Measurements from ENCODE around the gene IL11. TPM values are rescaled to one million over a fixed set of nuclear protein-coding genes. Genes with fewer than 3 reads are reported as not detected.

Gene IL11
- total RNA-seq, 1 donor, result 0.36 TPM

DNA sequence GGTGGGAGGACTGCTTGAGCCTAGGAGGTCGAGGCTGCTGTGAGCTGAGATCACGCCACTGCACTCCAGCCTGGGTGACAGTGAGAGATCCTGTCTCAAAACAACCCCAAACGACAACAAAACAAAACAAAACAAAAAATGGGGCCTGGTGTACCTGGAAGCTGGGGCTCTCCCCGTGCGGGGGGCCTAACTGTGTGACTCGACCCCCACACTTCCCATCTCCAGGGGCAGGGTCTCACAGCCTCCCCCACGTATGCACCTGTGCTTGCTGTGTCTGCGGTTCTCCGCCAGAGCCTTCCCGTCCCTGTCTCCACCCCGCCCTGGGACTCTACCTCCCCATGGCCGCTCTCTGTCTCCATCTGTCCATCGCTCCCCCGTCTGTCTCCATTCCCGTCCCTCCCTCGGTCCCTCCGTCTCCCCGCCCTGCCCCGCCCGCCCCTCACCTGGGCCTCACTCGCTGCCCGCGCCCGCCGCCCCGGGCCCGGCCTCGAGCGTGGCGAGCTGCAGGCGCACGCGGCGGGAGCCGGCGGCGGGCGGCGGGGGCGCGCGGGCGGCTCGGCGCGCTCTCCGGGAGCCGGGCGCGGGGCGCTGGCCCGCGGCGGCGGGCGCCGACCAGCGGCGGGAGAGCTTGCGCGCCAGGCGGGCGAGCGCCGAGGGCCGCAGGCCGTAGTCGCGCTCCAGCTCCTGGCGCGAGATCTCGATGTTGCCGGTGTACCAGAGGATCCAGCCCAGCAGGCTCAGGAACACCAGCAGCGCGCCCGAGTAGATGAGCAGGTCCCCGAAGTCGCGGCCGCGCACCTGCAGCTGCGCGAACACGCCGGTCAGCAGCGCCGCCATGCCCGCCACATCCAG is 13.2 kb upstream of the IL11 start:
- Histone ChIP-seq H3K79me2 (ENCODE audit: insufficient read depth, low read length) (peaks cover 28% of the 10 kb centered on the region), H3K4me1 (ENCODE audit: insufficient read depth, low read length) (peaks cover 33% of the 10 kb centered on the region), H3K9me3 (ENCODE audit: low read depth, low read length) (no peaks in the 10 kb centered on the region), H3K4me3 (ENCODE audit: insufficient read depth, low read length) (peak overlapping the region; percentile 65), H2AFZ (ENCODE audit: low read length) (peak overlapping the region; percentile 78), H4K20me1 (ENCODE audit: insufficient read depth, low read length) (peaks cover 27% of the 10 kb centered on the region), H3K36me3 (ENCODE audit: insufficient read depth, low read length) (peaks cover 19% of the 10 kb centered on the region), H3K27me3 (ENCODE audit: insufficient read depth, low read length) (no peaks in the 10 kb centered on the region), H3K27ac (ENCODE audit: low read depth, low read length) (no peak overlapping the region), H3K4me2 (ENCODE audit: insufficient read depth, low read length) (peak overlapping the region; percentile 97)
- DNase-seq (ENCODE audit: insufficient read length, low spot score, missing footprints), result peak; percentile 98
- TF ChIP-seq CTCF (IDR thresholded peaks at IDR 0.05; ENCODE audit: extremely low read depth, low read depth, low read length), result no peak

- Histone ChIP-seq H3K27ac (ENCODE audit: low read depth, low read length) (no peak overlapping the region), H3K4me1 (ENCODE audit: insufficient read depth, low read length) (peaks cover 24% of the 10 kb centered on the region), H3K36me3 (ENCODE audit: insufficient read depth, low read length) (peaks cover 9% of the 10 kb centered on the region), H3K4me3 (ENCODE audit: insufficient read depth, low read length) (no peak overlapping the region), H4K20me1 (ENCODE audit: insufficient read depth, low read length) (peaks cover 18% of the 10 kb centered on the region), H2AFZ (ENCODE audit: low read length) (no peak overlapping the region), H3K4me2 (ENCODE audit: insufficient read depth, low read length) (no peak overlapping the region), H3K9me3 (ENCODE audit: low read depth, low read length) (no peaks in the 10 kb centered on the region), H3K27me3 (ENCODE audit: insufficient read depth, low read length) (no peaks in the 10 kb centered on the region), H3K79me2 (ENCODE audit: insufficient read depth, low read length) (peaks cover 19% of the 10 kb centered on the region)
- TF ChIP-seq CTCF (IDR thresholded peaks at IDR 0.05; ENCODE audit: extremely low read depth, low read depth, low read length), result no peak
- no peak for DNase-seq (ENCODE audit: insufficient read length, low spot score, missing footprints)
Measured at GRCh38 chr19:55382522-55383054, 12.3 kb upstream of the IL11 start.

DNA sequence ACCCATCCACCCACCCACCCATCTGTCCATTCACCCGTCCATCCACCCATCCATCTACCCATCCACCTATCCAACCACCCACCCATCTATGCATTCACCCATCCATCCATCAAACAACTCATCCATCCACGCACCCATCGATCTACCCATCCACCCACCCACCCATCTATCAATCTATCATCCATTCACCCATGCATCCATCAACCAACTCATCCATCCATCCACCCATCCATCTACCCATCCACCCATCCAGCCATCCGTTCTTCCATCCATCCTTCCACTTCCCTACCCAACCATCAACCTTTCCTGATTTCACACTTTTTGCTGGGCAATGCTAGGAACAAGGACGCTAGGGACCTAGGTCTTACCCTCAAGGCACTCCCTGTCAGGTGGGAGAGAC is 11.8 kb upstream of the IL11 start:
- no peak overlapping the region for H3K4me2 ChIP-seq (ENCODE audit: insufficient read depth, low read length)
- no peaks in the 10 kb centered on the region for H3K27me3 ChIP-seq (ENCODE audit: insufficient read depth, low read length)
- H4K20me1 ChIP-seq (ENCODE audit: insufficient read depth, low read length), result peaks cover 12% of the 10 kb centered on the region
- H2AFZ ChIP-seq (ENCODE audit: low read length), result no peak overlapping the region
- TF ChIP-seq CTCF (IDR thresholded peaks at IDR 0.05; ENCODE audit: extremely low read depth, low read depth, low read length), result no peak
- H3K36me3 ChIP-seq (ENCODE audit: insufficient read depth, low read length), result peaks cover 4% of the 10 kb centered on the region
- H3K79me2 ChIP-seq (ENCODE audit: insufficient read depth, low read length), result peaks cover 13% of the 10 kb centered on the region
- H3K4me1 ChIP-seq (ENCODE audit: insufficient read depth, low read length), result peaks cover 18% of the 10 kb centered on the region
- no peak overlapping the region for H3K4me3 ChIP-seq (ENCODE audit: insufficient read depth, low read length)
- DNase-seq (ENCODE audit: insufficient read length, low spot score, missing footprints), result no peak
- H3K27ac ChIP-seq (ENCODE audit: low read depth, low read length), result no peak overlapping the region
- no peaks in the 10 kb centered on the region for H3K9me3 ChIP-seq (ENCODE audit: low read depth, low read length)

GRCh38 chr19:55379174-55379573 is 8.9 kb upstream of the IL11 start:
- H3K27me3 ChIP-seq (ENCODE audit: insufficient read depth, low read length), result no peaks in the 10 kb centered on the region
- no peaks in the 10 kb centered on the region for H3K79me2 ChIP-seq (ENCODE audit: insufficient read depth, low read length)
- no peaks in the 10 kb centered on the region for H3K36me3 ChIP-seq (ENCODE audit: insufficient read depth, low read length)
- no peaks in the 10 kb centered on the region for H4K20me1 ChIP-seq (ENCODE audit: insufficient read depth, low read length)
- H3K4me3 ChIP-seq (ENCODE audit: insufficient read depth, low read length), result no peak overlapping the region
- H3K4me2 ChIP-seq (ENCODE audit: insufficient read depth, low read length), result no peak overlapping the region
- TF ChIP-seq CTCF (IDR thresholded peaks at IDR 0.05; ENCODE audit: extremely low read depth, low read depth, low read length), result no peak
- H3K4me1 ChIP-seq (ENCODE audit: insufficient read depth, low read length), result peaks cover 8% of the 10 kb centered on the region
- H3K9me3 ChIP-seq (ENCODE audit: low read depth, low read length), result no peaks in the 10 kb centered on the region
- no peak overlapping the region for H2AFZ ChIP-seq (ENCODE audit: low read length)
- no peak overlapping the region for H3K27ac ChIP-seq (ENCODE audit: low read depth, low read length)
- DNase-seq (ENCODE audit: insufficient read length, low spot score, missing footprints), result no peak
